ENCODE measurements around the gene ZFYVE19.

ZFYVE19 gene

DNA sequence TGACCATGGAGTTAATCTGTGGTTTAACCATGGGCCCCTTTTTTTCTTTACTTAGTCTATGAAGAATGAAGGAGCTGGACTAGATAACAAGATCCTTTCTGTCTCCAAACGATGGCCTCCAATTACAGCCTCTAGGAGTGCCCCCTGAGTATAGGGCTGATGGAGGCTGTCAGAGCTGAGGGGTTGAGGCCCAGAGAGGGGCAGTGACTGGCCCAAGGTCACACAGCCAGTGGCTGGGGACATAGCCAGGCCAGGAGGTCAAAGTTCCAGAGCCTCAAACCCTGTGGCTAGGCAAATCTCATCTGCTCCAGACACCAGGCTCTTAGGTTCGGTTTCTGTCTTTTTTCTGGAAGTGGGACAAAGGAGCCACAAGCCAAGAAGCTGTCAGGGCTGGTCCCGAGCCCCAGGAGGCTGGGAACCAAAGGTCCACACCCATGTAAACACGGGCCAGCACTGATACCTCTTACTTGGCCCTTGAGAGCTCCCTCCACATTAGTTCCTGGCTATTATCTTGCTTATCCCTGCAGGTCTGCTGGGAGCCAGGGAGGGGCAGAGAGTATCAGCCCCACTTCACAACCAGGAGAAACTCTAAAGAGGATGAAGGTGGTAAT, 56.9 kb downstream of the ZFYVE19 start:
- no peak for DNase-seq (ENCODE audit: low spot score)
- TF ChIP-seq, protein P1, sequence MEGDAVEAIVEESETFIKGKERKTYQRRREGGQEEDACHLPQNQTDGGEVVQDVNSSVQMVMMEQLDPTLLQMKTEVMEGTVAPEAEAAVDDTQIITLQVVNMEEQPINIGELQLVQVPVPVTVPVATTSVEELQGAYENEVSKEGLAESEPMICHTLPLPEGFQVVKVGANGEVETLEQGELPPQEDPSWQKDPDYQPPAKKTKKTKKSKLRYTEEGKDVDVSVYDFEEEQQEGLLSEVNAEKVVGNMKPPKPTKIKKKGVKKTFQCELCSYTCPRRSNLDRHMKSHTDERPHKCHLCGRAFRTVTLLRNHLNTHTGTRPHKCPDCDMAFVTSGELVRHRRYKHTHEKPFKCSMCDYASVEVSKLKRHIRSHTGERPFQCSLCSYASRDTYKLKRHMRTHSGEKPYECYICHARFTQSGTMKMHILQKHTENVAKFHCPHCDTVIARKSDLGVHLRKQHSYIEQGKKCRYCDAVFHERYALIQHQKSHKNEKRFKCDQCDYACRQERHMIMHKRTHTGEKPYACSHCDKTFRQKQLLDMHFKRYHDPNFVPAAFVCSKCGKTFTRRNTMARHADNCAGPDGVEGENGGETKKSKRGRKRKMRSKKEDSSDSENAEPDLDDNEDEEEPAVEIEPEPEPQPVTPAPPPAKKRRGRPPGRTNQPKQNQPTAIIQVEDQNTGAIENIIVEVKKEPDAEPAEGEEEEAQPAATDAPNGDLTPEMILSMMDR (IDR thresholded peaks at IDR 0.05; ENCODE audit: extremely low read depth, missing control alignments) = no peak
